HG03342 (cell line): ENCODE measurements around the gene PSG4.
"Not testable (repeated sequence)": the region's sequence is repeated elsewhere in the genome, so short reads cannot be mapped to it uniquely, and the experiment has no call there.

Experiments
- ATAC-seq: cut with Tn5 transposase; IDR thresholded peaks from one replicate; pipeline ENCODE4 v1.9.1; 2021; ENCODE audit warnings: mild to moderate bottlenecking, moderate library complexity; ENCODE audit not compliant: unreplicated experiment

The PSG4 gene

DNA sequence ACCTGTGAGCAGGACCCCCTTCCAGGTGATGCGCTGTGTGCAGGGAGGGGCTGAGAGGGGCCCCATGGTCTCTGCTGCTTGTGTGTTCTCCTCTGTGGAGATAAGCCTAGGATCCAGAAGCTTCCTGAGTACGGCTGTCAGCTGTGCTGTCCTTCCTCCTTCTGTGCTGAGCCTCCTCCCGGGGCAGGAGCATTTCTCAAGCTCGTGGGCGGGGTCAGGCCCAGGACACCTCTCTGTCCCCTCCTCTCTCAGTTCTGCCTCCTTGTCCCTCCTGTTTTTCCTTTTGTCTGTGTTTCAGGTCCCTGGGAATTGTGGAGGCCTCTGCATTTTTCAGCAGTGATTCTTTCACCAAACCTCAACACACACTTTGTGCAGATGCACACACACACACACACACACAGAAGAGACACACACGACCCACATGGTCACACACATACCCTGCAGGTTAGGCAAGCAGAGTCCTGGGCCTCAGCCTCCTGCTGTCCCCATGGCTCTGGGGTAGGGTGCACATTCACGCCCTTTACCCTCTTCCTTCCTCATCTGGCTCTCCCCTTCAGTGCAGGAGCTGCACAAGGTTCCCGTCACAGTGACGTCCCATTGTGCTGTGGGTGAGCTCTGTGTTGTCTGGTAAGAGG lies at the start of gene PSG4:
Gene PSG4 (minus strand): TSS at position 168 of the 635 bp plus-strand sequence. CDS start 102 bp downstream, at position 66.
- ATAC-seq, result not testable (repeated sequence)

DNA sequence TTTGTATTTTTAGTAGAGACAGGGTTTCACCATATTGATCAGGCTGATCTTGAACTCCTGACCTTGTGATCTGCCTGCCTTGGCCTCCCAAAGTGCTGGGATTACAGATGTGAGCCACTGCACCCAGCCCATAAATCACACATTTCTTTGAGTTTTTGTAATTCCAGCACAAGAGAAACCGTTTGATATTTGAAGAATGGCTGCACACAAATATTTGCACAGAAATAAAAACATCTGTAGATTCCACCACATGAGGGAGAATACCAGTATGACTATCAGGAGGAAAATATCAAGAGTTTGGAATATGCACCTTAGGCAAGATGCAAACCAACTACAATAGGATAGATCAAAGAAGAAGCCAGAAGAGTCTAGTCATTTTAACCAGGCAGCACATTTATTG lies 46.0 kb upstream of the PSG4 start:
- not testable (repeated sequence) for ATAC-seq

DNA sequence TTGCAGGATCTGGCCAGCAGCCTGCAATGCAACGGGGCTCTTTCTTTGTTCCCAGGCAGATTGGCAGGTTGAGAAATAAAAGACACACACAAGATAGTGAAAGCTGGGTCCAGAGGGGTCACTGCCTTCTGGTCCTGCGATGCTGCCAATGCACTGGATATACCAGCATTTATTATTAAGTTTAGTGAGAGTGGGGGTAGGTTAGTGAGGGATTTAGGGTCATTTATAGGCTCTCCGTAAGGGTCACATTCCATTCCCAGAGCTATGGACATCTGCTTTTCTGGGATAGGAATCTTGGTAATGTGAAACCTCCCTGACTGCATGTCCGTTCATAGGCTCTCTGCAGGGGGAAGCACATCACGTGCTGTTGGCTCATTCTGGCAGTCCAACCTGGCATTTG lies 44.9 kb upstream of the PSG4 start:
- ATAC-seq, result not testable (repeated sequence)

DNA sequence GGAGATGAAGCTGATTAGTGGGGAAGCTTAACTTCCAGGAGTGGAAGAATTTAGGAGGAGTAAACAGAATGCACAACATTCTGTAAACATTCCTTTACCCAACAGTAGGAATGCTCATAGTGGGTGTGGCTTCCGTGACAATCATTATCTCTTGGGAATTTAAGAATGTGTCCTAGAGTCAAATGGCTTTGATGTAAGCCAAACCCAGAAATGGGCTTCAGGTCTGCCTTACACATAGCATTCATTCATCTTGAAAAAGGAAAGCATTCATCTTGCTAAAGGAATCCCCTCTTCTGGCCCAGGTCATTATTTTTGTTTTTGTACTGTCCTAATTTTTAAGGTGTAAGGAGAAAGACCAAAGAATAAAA lies 43.2 kb upstream of the PSG4 start:
- not testable (repeated sequence) for ATAC-seq

DNA sequence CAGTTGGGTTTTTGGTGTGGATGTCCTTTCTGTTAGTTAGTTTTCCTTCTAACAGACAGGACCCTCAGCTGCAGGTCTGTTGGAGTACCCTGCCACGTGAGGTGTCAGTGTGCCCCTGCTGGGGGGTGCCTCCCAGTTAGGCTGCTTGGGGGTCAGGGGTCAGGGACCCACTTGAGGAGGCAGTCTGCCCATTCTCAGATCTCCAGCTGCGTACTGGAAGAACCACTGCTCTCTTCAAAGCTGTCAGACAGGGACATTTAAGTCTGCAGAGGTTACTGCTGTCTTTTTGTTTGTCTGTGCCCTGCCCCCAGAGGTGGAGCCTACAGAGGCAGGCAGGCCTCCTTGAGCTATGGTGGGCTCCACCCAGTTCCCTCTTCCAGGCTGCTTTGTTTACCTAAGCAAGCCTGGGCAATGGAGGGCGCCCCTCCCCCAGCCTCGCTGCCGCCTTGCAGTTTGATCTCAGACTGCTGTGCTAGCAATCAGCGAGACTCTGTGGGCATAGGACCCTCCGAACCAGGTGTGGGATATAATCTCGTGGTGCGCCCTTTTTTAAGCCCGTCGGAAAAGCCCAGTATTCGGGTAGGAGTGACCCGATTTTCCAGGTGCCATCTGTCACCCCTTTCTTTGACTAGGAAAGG lies 41.9 kb upstream of the PSG4 start:
- ATAC-seq, result not testable (repeated sequence)

DNA sequence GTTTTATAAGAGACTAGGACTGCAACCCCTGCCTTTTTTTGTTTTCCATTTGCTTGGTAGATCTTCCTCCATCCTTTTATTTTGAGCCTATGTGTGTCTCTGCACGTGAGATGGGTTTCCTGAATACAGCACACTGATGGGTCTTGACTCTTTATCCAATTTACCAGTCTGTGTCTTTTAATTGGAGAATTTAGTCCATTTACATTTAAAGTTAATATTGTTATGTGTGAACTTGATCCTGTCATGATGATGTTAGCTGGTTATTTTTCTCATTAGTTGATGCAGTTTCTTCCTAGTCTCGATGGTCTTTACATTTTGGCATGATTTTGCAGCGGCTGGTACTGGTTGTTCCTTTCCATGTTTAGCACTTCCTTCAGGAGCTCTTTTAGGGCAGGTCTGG lies 40.4 kb upstream of the PSG4 start:
- ATAC-seq, result not testable (repeated sequence)

DNA sequence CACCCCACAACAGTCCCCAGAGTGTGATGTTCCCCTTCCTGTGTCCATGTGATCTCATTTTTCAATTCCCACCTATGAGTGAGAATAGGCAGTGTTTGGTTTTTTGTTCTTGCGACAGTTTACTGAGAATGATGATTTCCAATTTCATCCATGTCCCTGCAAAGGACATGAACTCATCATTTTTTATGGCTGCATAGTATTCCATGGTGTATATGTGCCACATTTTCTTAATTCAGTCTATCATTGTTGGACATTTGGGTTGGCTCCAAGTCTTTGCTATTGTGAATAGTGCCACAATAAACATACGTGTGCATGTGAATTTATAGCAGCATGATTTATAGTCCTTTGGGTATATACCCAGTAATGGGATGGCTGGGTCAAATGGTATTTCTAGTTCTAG lies 36.8 kb upstream of the PSG4 start:
- not testable (repeated sequence) for ATAC-seq

DNA sequence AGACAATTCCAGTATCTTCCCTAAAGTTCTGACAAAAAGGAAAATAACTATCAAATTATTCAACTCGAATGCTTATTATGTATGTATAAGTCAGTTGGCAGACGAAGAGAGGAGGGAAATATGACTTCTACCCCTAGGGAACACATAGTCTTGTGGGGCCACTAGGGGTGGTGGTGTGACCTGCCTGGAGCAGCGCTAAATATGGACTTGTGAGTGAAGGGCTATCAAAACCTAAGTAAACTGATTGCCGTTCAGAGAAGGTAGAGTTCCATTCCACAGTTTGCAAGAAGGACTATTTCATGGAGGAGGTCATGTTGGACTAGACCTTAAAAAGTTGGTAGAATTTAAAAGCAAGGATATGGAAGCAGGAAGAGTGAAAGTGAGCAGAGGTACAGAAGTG lies 32.8 kb upstream of the PSG4 start:
- ATAC-seq, result not testable (repeated sequence)

DNA sequence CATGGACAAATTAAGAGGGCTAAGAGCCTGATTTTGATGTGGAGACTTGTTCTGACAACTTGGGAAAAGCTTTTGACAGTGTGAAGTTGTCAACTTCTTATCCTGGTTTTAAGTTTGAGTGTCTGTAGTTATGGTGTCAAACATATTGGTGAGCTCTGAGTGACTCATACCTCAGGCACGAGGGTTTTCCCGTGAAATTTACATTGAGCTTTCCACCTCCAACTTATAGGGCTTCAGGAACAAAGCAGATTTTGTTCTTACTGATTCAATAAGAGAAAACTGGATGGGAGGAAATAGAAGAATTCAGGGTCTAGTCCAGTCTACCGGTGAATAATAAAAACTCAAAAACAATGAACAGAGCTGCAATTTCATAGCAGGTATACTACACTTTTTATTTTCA lies 30.2 kb upstream of the PSG4 start:
- ATAC-seq, result not testable (repeated sequence)

DNA sequence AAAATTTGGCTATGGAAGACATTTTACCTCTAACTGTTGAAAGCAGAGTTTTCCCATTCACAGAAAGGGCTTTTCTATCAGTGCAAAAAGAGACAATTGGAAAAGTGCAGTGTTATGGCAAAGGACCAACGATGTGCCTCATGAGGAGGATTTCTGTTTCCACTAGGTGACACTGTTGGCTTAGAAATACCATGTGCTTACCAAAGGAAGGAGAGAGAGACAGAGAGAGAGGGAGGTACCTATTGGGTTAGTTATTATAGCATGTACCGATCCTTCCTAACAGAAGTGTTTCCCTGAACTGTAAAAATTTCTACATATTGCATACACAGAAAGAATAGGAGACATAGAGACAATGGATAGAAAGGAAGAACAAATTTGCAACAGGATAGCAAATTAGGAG lies 23.9 kb upstream of the PSG4 start:
- no peak for ATAC-seq

DNA sequence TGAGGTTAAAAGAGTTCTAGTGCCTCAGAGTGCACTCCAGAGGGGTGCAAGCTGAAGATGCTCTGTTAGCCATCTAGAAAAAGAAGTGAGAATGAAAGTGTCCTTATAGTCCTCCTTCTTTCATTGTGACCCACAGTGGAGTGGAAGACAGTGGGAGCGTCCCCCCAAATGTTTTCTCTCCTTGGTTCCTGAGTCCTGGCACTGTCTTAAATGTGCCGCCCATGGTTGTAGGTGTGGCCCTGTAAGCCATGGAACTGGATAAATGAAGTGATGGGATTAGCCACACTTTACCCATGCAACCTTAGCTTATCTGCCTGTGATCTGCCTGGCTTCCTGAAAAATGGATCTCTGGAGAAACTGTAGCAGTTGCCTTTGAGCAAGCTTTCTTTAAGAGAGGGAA lies 23.3 kb upstream of the PSG4 start:
- ATAC-seq, result not testable (repeated sequence)

DNA sequence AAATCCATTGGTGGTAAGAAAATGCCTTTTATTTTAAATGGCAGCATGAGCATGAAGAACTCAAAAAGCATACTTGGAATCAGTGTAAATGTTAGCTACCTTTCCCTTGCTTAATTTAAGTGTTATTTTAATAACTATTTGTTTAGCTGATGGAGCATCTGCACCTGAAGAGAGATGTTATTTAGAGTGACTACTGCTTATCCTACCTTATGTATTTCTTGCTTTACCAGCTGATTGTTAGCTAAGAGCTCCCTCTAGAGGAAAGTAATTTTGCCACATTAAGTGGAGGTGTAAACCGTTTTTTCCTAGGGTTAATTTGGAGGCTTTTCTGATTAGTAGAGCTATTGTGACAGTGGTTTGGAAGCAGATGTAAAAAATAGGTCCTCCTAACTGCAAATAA lies 21.5 kb upstream of the PSG4 start:
- ATAC-seq, result not testable (repeated sequence)

DNA sequence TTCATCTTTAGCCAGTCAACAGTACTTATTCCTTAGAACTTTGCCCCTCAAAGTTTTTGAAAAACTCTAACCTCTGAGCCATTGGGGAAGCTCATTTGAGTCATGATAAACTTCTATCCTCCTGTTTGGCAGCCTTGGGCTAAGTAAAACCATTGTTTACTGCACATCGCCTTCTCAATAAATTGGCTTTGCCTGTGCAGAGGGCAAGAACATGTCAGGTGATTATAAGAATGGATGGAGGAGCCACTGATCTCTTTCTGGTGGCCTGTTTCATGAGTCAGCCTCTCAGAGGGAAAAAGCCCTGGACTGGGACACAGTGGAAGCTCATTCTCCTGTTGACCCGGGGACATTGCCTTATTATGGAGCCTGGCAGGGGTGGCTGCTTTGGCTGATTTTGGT lies 19.4 kb upstream of the PSG4 start:
- ATAC-seq, result no peak

DNA sequence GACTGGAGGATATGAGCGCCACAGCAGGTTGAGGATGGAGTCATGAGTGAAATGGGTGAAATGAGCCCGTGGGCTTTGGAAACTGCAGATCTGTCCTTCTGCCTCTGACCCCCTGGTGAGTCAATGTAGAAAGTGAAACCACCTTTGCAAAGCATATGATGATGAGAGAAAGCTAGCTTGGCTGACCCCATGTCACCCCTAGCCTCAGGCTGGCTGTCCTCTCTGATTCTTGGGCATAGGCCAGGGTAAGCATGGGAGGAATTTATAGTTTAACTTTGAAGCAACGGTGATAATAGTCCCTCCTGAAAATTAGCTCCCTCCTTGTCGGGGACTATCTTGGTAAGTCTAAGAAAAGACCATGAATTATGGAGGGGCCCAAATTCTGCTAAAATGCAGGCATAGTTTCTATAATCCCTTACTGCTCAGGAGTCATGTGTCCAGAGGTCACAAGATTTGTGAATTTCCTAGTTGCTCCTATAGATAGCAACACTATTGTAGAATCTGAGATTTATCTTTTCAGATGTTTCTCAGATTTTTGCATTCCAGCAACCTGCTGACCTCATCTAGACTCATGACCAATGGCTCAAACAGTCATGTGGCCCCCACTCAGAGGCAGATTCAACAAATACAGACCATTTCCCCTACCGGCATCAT lies 18.9 kb upstream of the PSG4 start:
- not testable (repeated sequence) for ATAC-seq

DNA sequence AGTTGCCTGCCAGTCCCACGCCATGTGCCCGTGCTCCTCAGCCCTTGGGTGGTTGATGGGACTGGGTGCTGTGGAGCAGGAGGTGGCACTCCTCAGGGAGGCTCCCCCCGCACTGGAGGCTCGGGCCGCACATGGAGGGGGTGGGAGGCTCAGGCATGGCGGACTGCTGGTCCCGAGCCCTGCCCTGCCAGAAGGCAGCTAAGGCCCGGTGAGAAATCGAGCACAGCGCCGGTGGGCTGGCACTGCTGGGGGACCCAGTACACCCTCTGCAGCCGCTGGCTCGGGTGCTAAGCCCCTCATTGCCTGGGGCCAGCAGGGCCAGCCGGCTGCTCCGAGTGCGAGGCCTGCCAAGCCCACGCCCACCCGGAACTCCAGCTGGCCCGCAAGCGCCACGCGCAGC lies 16.5 kb upstream of the PSG4 start:
- ATAC-seq, result not testable (repeated sequence)

DNA sequence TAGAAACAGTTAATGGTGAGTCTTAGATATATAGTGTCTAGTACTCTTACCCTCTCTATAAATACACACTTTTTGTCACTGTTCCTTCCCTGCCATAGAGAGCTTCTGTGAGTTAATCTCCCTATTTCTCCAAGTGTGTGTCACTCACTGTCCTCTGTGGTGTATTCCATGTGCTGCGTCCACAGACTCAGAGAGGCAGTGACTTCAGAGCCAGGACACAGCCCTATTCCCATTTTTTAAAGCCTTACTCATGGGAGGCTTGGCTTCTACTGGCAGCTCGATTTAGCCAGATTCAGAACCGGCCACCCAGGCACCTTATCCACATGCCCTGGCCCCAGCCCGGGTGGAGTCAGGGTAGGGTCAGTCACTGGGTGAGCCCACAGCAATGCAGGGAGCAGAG lies 13.7 kb upstream of the PSG4 start:
- ATAC-seq, result not testable (repeated sequence)

DNA sequence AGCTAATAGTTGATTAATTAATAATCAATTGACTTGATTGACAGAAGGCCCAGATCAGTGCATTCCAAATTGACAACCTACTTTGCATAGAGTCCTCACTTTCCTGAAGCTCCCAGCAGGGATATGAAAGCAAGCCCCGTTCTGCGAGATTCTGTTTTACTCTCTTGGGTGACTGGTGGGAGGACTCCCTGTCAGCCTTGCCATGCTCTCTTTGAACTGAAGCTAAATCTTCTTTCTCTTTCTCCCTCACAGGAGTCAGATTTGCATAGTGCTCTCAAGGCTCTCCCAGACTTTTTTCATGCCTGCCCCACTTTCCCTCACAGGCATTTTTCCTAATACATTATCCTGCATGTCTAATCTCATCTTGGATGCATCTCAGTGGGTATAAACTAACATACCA lies 10.4 kb upstream of the PSG4 start:
- ATAC-seq, result not testable (repeated sequence)

DNA sequence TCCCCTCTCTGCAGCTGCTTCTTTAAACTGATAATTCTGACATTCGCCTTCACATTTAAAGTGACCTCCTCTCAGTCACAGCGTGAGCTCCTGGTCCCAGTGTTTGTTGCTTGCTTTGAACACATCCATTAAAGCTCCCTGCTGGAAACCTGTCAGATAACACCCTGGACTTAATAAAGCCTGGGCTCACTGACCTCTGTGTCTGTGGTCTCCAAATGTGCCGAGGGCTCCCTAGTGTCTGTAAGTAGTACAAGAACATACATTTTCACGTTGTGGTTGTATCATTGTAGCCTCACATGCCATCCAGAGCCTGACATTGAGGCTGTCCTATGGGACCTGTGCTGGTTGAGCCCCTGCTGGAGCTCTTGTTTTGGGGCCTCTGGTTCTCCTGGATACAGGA lies 2.6 kb upstream of the PSG4 start:
- no peak for ATAC-seq

DNA sequence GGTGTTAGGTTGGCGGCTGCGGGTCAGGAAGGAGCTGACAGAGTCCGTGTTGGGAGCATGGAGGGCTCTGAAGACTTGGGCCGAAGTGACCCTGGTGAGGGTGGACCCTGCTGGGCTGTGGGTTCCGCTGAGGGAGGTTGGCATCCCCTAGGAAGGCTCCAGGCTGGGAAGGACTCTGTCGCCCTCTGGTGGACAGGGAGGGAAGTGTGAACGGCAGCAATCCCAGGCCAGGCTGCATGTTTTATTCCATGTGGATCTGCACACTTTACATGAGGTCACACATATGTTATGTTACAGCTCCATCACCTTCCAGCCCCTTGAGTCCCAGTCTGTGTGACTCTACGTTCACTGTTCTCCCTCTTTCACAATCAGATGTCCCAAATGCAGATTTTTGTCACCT lies 1.7 kb upstream of the PSG4 start:
- not testable (repeated sequence) for ATAC-seq

DNA sequence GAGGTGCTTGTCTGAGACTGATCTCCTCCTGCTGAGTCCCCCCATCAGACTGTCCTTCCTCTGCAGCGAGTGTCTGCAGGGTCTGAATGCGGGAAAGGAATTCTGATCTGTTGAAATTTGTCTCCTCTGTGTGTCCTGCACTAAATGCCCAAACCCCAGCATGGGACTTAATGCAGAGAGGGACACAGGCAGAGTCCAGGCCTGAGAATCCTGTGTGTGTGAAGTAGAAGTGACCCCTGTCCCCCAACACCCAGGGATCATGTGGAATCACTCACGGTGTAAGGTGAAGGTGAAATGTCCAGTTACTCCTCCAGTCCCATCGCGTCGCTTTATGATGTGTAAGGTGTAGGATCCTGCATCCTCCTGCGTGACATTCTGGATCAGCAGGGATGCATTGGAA lies 1.8 kb downstream of the PSG4 start:
- not testable (repeated sequence) for ATAC-seq

DNA sequence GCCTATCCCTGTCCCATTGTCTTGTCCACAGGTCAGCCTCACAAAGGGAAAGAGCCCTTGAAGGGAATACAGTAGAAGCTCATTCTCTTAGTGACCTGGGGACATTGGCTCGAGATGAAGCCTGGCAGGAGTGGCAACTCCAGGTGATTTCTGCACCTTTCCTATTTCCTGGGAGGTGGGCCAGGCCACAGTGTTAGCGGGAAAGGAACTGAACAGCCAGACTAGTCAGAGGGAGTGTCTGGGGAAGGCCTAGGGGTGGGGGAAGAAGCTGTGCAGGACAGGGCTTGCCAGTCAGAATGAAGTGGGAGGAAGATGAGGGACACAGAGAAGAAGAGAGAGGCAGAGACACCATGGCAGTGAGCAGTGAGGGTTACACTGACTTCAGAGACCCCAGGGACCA lies 3.5 kb downstream of the PSG4 start:
- ATAC-seq, result not testable (repeated sequence)

DNA sequence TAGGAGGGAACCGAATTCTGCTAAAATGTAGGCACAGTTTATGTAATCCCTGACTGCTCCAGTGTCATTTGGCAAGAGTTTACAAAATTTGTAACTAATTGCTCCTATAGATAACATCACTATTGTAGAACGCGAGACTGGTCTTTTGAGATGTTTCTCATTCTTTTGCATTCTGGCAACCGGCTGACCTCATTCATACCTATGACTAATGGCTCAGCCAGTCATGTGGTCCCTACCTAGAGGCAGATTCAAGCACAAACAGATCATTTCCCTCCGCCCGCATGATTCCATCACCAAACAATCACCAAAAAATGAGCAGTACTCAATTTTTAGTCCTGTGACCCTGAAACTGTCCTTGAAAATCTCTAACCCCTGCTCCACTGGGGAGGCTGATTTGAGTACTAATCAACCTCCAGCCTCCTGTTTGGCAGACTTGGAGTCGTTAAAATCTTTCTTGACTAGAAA lies 4.1 kb downstream of the PSG4 start:
- ATAC-seq, result not testable (repeated sequence)
